GM10248 (cell line): ENCODE data around the gene OCEL1.

Source experiments
- CTCF ChIA-PET: fragments of 300-600 bp; sonication (Branson Sonifier 250); formaldehyde crosslinking; extraction: SDS; loops from one replicate; lab custom pipeline; 2021; ENCODE audit warnings: antibody characterized with exemption; lab: Yijun Ruan, JAX
- POLR2A ChIA-PET: fragments of 350-650 bp; sonication (Branson Sonifier 250); formaldehyde crosslinking; extraction: SDS; loops from one replicate; lab custom pipeline; 2020; ENCODE audit warnings: antibody characterized with exemption; lab: Yijun Ruan, JAX
- DNase-seq: peaks from one replicate; pipeline ENCODE4 v3.0.0; 2012; ENCODE audit errors: extremely low spot score
- CTCF ChIP-seq: IDR thresholded peaks from 2 replicates; pipeline ENCODE4 v1.5.1; 2012; ENCODE audit warnings: mild to moderate bottlenecking, low read depth; ENCODE audit errors: extremely low read depth, missing control alignments, control extremely low read depth

The OCEL1 gene

GRCh38 chr19:17248011-17248776, 22.2 kb downstream of the OCEL1 start:
- DNase-seq: no peak
- no peak for TF ChIP-seq CTCF
- ChIA-PET POLR2A (no interaction called here), CTCF (interaction anchor here (1.0 to 6.0 kb wide), 3 partner anchors 12 to 35 kb away, joined by 3 to 55 read pairs (median 7); no protein-coding TSS in a partner anchor)

GRCh38 chr19:17249887-17250548, 24.0 kb downstream of the OCEL1 start:
- no peak for TF ChIP-seq CTCF
- no peak for DNase-seq
- POLR2A ChIA-PET: no interaction called here
- CTCF ChIA-PET: interaction anchor here (1.1 to 6.0 kb wide), 3 partner anchors 11 to 14 kb away, joined by 3 to 55 read pairs (median 4); no protein-coding TSS in a partner anchor

GRCh38 chr19:17254636-17255035, 28.6 kb downstream of the OCEL1 start:
- no peak for TF ChIP-seq CTCF
- ChIA-PET POLR2A (no interaction called here), CTCF (interaction anchor here (0.8 to 2.5 kb wide), 4 partner anchors 10 to 40 kb away, joined by 3 to 13 read pairs (median 6); partner anchors contain the start of gene USHBP1)
- DNase-seq: no peak

- no peak for TF ChIP-seq CTCF
- DNase-seq: no peak
- ChIA-PET POLR2A (interaction anchor here (0.6 kb wide), 1 partner anchor 14 kb away, joined by 4 read pairs; no protein-coding TSS in a partner anchor), CTCF (interaction anchor here (0.8 to 2.5 kb wide), 5 partner anchors 9 to 131 kb away, joined by 3 to 13 read pairs (median 4); partner anchors contain the start of gene USHBP1)
Measured at GRCh38 chr19:17255150-17255621, 29.2 kb downstream of the OCEL1 start.

GRCh38 chr19:17256130-17256529, 30.1 kb downstream of the OCEL1 start:
- POLR2A ChIA-PET: no interaction called here
- no peak for DNase-seq
- no peak for TF ChIP-seq CTCF
- CTCF ChIA-PET: interaction anchor here (0.7 to 2.5 kb wide), 6 partner anchors 9 to 189 kb away, joined by 3 to 13 read pairs (median 4); partner anchors contain the start of gene USHBP1

- ChIA-PET POLR2A (no interaction called here), CTCF (interaction anchor here (1.0 to 5.2 kb wide), 14 partner anchors 8 to 207 kb away, joined by 3 to 55 read pairs (median 9); partner anchors contain the start of genes ANKLE1, BABAM1, MRPL34 and USE1)
- no peak for TF ChIP-seq CTCF
- DNase-seq: no peak
Measured at GRCh38 chr19:17259118-17259780, 33.2 kb downstream of the OCEL1 start.
